Activated T-cell treated with anti-CD3 and anti-CD28 coated beads, Interleukin-2, amount 50 U/mL, for 72 hours (primary cell): ENCODE results near the gene R3HDM4. TPM values are rescaled to one million over a fixed set of nuclear protein-coding genes. Genes with fewer than 3 reads are reported as not detected.
"Not testable (repeated sequence)": the region's sequence is repeated elsewhere in the genome, so short reads cannot be mapped to it uniquely, and the experiment has no call there.

ENCODE experiments used
- ATAC-seq, 2 donors: fragments of 150-1000 bp; cut with Tn5 transposase; replicated peaks in 1 of 2; 2 replicates each; pipeline ENCODE4 v1.10.0; 2021; ENCODE audit warnings: moderate library complexity in 2 of 2, mild to moderate bottlenecking in 1 of 2
- DNase-seq, 2 donors: peaks; one replicate each; pipeline ENCODE4 v3.0.0; 2021 to 2022; ENCODE audit warnings: mixed read lengths in 1 of 2
- H3K27ac Mint-ChIP-seq: one replicate; pipeline ENCODE4 v1.8.0; 2022; ENCODE audit warnings: mild to moderate bottlenecking, moderate library complexity, mixed read lengths
- H3K27me3 Mint-ChIP-seq: one replicate; pipeline ENCODE4 v1.8.0; 2022; ENCODE audit warnings: low read depth, mixed read lengths
- H3K36me3 Mint-ChIP-seq, 2 donors: one replicate each; pipeline ENCODE4 v1.8.0; 2022; ENCODE audit warnings: mixed read lengths in 2 of 2, mild to moderate bottlenecking in 1 of 2; ENCODE audit not compliant: insufficient read depth in 2 of 2
- H3K4me1 Mint-ChIP-seq: one replicate; pipeline ENCODE4 v1.8.0; 2022; ENCODE audit warnings: low read depth, mixed read lengths
- H3K4me3 Mint-ChIP-seq, 2 donors: one replicate each; pipeline ENCODE4 v1.8.0; 2022; ENCODE audit warnings: mild to moderate bottlenecking in 2 of 2, mixed read lengths in 2 of 2, moderate library complexity in 2 of 2
- H3K9me3 Mint-ChIP-seq, 2 donors: one replicate each; pipeline ENCODE4 v1.8.0; 2022; ENCODE audit warnings: mixed read lengths in 2 of 2
- total RNA-seq, 2 donors: library from RNA; stranded (reverse); gene quantifications; one replicate each; pipeline ENCODE4 v1.2.3, GENCODE V29; 2022

R3HDM4 gene
- total RNA-seq, result 100 to 1,000 TPM; 109 to 126 TPM

DNA sequence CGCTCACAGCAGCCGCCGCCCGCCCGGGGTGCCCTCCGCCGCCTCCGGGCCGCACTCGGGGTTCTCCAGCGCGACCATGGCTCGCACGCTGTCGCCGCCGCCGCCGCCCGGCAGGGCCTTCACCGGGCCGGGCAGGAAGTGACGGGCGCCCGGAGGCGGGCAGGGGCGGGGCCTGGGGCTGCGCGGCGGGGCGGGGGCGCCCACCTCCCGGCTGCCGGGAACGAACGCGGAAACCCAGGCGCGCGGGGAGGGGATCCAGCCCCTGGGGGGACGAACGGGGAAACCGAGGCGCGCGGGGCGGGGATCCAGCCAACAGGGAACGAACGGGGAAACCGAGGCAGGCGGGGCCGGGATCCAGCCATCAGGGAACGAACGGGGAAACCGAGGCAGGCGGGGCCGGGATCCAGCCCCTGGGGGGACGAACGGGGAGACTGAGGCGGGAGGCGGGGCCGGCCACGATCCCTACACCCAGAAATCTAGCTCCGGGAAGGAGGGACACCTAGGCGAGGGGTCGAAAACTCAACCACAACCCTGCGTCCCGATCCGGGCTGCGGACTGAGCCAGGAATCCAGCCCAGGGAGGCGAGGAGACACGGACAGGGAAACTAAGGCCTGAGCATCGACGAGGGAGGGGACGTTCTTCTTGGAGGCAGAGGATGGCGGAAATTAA lies at the start of gene R3HDM4:
Gene R3HDM4, minus strand, starts transcription at position 140 of the 669 bp plus-strand sequence. Its CDS starts 62 bp downstream, at position 78.
- Mint-ChIP-seq H3K4me3 (peak within 1 kb of the TSS; percentile 83 to 90), H3K9me3 (no peaks in the 10 kb centered on the region), H3K27me3 (no peaks in the 10 kb centered on the region), H3K4me1 (peaks cover 36% of the 10 kb centered on the region), H3K36me3 (peaks cover 3 to 9% of the 10 kb centered on the region in 2 donors), H3K27ac (peak within 1 kb of the TSS; percentile 88)
- peak; percentile 76 to 79 for ATAC-seq
- peak; percentile 89 to 94 for DNase-seq

DNA sequence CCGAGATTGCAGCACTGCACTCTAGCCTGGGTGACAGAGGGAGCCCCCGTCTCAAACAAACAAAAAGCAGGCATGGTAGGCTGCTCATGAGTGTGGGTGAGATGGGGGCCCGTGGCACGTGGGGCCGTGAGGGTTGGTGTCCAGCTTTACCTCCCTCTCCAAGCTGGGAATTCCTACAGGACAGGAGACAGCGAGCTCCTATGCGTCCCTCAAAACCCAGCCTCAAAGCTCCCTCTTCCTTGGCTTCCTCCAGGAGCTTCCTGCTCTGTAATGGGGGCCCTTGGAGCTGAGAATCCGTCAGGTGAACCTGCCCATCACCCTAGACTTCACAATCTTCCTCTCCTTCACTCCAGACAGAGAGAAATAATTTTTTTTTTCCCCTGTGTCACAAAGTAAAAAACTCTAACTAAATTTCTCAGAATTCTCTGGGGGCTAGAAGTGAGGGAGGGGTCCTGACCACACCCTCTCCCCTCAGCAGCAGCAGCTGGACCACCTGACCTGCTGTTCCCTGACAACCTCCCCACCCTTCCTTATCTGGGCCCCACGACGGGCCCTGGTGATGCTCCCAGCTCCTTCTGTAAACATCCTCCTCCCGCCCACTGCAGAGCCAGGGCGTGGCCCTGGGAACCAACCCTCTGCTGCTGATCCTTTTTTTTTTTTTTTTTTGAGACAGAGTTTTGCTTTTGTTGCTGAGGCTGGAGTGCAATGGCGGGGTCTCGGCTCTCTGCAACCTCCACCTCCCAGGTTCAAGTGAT lies 49.0 kb upstream of the R3HDM4 start:
- H3K9me3 Mint-ChIP-seq, result peaks cover 2% of the 10 kb centered on the region in 2 donors
- no peaks in the 10 kb centered on the region for H3K27me3 Mint-ChIP-seq
- H3K36me3 Mint-ChIP-seq, result peaks cover 5 to 13% of the 10 kb centered on the region in 2 donors
- DNase-seq (no peak), ATAC-seq (no peak)
- no peak overlapping the region for H3K4me3 Mint-ChIP-seq
- H3K4me1 Mint-ChIP-seq, result peaks cover 5% of the 10 kb centered on the region
- no peak overlapping the region for H3K27ac Mint-ChIP-seq

DNA sequence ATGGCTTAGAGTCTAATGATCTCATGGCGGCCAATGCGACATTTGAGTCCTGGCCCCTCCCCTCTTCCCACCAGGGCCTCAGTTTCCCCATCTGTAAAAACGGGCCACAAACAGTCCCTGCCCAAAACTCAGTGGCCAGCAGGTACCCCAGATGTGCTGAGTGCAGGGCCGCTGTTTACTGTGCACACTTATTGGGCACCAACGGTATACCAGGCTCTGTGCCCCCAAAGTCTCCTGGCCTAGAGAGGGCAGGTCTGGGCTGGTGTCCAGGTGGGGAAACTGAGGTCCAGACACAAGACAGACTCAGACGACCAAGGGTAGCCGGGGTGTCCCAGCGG lies 47.6 kb upstream of the R3HDM4 start:
- Mint-ChIP-seq H3K9me3 (peaks cover 2% of the 10 kb centered on the region in 2 donors), H3K27me3 (no peaks in the 10 kb centered on the region), H3K4me1 (peaks cover 5% of the 10 kb centered on the region), H3K36me3 (peaks cover 5 to 6% of the 10 kb centered on the region in 2 donors), H3K27ac (no peak overlapping the region), H3K4me3 (no peak overlapping the region)
- ATAC-seq (no peak), DNase-seq (no peak)

DNA sequence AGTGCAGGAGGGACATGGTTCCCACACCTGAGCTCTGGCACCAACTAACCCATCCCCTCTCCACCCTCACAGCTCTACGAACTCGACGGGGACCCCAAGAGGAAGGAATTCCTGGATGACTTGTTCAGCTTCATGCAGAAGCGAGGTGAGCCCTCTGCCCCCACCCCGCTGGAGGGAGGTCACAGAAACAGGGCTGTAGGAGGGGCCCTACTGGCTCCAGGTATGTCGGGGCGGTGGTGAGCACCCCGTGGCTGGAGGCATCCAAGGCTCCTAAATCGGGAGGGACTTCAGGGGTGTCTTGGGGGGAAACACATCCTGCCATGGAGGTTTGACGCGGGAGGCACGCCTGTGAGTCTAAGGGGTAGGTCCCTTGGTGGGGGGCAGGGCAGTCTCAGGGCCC lies 47.0 kb upstream of the R3HDM4 start:
- Mint-ChIP-seq H3K4me3 (no peak overlapping the region), H3K9me3 (peaks cover 0 to under 1% of the 10 kb centered on the region in 2 donors), H3K4me1 (peaks cover 5% of the 10 kb centered on the region), H3K27me3 (no peaks in the 10 kb centered on the region), H3K27ac (no peak overlapping the region), H3K36me3 (peaks cover under 1 to 2% of the 10 kb centered on the region in 2 donors)
- ATAC-seq (no peak), DNase-seq (no peak)

DNA sequence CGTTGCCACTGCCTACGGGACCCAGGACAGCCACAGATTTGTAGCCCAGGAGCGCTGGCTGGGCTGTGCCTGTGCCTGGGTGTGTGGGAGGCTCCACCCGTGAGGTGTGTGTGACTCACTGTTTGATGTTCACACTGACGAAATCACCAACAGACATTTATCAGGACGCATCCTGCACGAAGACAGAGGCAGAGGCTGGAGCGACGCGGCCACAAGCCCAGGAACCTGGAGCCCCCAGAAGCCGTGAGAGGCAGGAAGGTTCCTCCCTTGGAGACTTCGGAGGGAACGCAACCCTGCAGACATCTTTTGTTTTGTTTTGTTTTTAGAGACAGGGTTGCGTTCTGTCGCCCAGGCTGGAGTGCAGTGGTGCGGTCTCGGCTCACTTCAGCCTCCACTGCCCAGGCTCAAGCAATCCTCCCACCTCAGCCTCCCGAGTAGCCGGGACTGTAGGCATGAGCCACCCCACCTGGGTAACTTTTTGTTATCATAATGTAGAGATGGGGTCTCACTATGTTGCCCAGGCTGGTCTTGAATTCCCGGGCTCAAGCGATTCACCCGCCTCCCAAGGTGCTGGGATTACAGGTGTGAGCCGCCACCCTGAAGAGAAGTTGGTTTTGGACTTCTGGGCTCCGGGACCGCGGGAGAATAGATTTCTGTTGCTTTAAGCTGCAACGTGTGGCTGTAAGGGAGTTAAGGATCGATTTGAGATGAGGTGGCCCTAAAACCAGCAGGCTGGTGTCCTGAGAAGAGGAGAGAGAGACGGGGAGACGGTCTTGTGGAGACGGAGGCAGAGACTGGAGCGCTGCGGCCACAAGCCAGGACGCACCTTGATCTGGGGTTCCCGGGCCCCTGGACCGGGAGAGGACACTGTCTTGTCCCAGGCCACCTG lies 46.2 kb upstream of the R3HDM4 start:
- Mint-ChIP-seq H3K4me3 (peak overlapping the region in 1 of 2 donors; percentile 36), H3K36me3 (no peaks in the 10 kb centered on the region), H3K4me1 (peaks cover 5% of the 10 kb centered on the region), H3K9me3 (no peaks in the 10 kb centered on the region), H3K27ac (no peak overlapping the region), H3K27me3 (no peaks in the 10 kb centered on the region)
- DNase-seq, result peak; percentile 30 to 51
- peak; percentile 83 to 87 for ATAC-seq

DNA sequence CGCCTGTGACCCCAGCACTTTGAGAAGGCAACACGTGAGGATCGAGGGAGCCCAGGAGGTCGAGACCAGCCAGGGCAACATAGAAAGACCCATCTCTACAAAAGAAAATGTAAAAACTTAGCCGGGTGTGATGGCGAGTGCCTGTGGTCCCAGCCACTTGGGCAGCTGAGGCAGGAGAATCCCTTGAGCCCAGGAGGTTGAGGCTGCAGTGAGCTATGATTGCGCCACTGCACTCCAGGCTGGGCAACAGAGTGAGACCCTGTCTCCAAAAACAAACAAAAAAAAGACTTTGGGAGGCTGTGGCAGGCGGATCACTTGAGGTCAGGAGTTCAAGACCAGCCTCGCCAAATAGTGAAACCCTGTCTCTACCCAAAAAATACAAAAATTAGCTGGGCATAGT lies 44.6 kb upstream of the R3HDM4 start:
- ATAC-seq, DNase-seq, H3K4me3 Mint-ChIP-seq, H3K36me3 Mint-ChIP-seq, H3K27ac Mint-ChIP-seq, H3K9me3 Mint-ChIP-seq, H3K27me3 Mint-ChIP-seq, H3K4me1 Mint-ChIP-seq: not testable (repeated sequence)

DNA sequence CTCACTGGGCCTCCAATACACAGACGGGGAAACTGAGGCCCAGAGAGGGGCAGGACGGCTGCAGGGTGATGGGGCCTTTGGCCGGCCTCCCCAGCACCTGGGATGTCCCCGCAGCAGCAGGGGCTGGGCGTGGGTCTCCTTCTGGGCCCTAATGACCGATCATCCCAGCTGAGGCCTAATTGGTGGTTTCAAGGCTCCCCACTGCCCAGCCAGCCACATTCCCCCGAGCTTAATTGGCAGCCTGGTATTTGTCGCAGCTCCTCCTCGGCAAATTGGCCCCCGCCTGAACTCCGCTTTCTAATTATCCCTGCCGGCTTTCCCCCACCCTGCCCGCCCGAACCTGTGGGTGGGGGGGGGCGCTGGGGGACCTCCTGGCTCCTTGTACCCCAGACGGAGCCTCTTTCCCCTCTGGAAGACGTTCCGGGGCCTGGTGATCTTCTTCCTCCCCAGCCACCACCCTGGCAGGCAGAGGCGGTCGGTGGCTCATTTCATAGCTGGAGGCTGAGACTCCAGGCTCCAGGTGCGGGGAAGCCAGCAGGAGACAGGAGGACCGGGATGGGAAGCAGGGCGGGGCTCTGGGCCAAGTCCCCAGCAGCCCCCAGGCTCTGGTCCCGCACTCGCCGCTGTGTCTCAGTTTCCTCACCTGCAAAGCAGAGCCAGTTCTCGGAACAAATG lies 43.9 kb upstream of the R3HDM4 start:
- no peaks in the 10 kb centered on the region for H3K36me3 Mint-ChIP-seq
- peaks cover 5% of the 10 kb centered on the region for H3K4me1 Mint-ChIP-seq
- H3K4me3 Mint-ChIP-seq, result no peak overlapping the region
- no peak for DNase-seq
- no peaks in the 10 kb centered on the region for H3K27me3 Mint-ChIP-seq
- H3K9me3 Mint-ChIP-seq, result no peaks in the 10 kb centered on the region
- no peak for ATAC-seq
- H3K27ac Mint-ChIP-seq, result no peak overlapping the region

DNA sequence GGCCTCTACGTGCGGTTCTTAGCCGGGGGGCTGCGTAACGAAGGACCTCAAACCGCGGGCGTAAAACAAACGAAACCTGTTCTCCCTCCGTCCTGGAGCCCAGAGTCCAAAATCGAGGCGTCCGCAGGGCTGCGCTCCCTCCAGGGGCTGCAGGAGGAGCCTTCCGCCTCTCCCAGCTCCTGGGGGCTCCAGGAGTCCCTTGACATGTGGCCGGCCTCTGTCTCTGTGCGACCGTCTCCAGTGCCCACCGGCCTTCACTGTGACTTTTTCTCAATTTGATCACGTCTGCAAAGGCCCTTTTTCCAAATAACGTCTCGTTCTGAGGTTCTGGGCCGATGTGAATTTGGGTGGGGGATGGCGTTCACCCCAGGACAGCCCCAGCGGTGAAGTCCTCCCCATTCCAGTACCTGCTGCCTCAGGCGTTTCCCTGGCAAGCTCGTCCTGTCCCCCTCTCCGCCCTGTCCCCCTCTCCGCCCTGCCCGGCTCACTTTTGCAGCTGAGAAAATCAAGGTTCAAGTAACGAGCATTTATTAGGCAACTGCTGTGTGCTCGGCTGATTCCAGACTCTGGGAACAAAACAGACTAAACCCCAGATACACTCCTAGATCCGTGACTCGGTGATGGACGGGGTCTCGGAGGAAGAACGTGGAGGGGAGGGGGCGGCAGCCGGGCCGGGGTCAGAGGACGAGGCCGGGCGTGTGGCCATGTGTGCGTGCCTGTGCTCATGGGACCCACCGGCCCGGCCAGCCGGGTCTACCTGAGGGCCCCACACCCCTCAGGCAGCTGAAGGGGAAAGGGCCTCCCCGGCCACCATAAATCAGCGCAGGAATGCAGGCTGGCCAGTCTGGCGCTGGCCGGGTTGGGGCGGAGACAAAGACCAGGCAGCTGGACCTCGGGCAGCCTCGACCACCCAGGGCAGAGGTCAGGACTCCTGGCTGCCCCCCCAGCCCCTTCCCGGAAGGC lies 43.1 kb upstream of the R3HDM4 start:
- no peaks in the 10 kb centered on the region for H3K36me3 Mint-ChIP-seq
- no peak for ATAC-seq
- DNase-seq, result no peak
- H3K27ac Mint-ChIP-seq, result no peak overlapping the region
- no peaks in the 10 kb centered on the region for H3K9me3 Mint-ChIP-seq
- H3K4me1 Mint-ChIP-seq, result peaks cover 5% of the 10 kb centered on the region
- H3K27me3 Mint-ChIP-seq, result no peaks in the 10 kb centered on the region
- no peak overlapping the region for H3K4me3 Mint-ChIP-seq

DNA sequence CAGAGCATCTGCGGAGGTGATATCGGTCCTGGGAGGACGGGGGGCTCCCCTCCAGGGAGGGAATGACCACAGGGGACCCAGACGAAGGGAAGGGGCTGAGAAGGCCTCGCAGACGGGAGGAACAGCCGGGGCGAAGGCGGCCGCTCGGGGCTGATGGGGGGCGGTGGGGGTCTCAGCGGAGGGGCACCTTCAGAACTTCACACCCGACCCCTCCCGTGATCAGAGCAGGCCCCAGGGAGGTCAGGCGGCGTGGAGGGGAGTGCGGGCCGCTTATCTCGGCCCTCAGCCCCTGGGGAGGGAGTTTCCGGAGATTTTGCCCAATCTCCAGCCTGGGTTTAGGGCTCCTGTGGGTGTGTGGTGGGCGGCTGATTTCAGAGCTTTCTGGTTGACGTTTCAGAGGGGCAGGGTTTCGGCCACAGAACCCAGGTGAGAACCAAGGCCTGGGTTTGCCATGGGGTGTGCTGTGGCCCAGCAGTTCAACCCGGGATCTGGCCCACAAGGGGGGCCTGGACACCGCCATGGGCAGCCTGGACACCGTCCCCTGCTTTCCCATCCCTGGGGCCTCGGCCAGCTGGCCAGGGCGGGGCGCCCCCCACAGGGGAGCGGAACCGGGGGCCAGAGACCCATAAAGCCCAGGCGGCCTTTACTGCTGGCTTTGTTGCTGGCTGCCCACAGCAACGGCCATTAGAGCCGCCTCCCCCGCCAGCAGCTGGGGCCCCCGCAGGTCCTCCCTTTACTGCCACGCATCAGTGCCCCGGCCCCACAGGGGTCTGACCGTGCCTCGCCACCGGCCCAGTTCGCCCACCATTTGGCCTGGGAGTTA lies 41.9 kb upstream of the R3HDM4 start:
- H3K36me3 Mint-ChIP-seq, result no peaks in the 10 kb centered on the region
- DNase-seq (no peak), ATAC-seq (no peak)
- H3K9me3 Mint-ChIP-seq, result no peaks in the 10 kb centered on the region
- H3K4me1 Mint-ChIP-seq, result peaks cover 5% of the 10 kb centered on the region
- H3K27me3 Mint-ChIP-seq, result no peaks in the 10 kb centered on the region
- no peak overlapping the region for H3K27ac Mint-ChIP-seq
- no peak overlapping the region for H3K4me3 Mint-ChIP-seq

DNA sequence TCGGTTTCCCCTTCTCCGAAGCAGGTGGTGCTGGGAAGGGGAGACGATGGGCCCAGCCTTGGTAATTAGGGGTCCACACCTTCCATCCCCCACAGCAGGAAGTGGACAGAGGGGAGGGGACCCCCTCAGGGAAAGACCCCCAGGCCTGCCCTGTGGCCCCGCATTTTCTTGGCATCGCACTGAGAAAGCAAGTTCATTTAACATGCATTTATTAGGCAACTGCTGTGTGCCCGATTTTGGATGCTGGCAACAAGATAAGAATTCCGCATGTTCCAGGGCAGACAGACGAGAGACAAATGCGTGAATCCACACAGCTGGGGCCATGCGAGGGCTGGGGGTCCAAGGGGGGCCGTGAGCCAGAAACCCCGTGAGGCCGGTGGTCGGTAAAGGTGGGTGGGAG lies 41.3 kb upstream of the R3HDM4 start:
- Mint-ChIP-seq H3K27ac (no peak overlapping the region), H3K27me3 (no peaks in the 10 kb centered on the region), H3K36me3 (no peaks in the 10 kb centered on the region), H3K4me1 (peaks cover 5% of the 10 kb centered on the region), H3K9me3 (no peaks in the 10 kb centered on the region), H3K4me3 (no peak overlapping the region)
- DNase-seq (no peak), ATAC-seq (no peak)

DNA sequence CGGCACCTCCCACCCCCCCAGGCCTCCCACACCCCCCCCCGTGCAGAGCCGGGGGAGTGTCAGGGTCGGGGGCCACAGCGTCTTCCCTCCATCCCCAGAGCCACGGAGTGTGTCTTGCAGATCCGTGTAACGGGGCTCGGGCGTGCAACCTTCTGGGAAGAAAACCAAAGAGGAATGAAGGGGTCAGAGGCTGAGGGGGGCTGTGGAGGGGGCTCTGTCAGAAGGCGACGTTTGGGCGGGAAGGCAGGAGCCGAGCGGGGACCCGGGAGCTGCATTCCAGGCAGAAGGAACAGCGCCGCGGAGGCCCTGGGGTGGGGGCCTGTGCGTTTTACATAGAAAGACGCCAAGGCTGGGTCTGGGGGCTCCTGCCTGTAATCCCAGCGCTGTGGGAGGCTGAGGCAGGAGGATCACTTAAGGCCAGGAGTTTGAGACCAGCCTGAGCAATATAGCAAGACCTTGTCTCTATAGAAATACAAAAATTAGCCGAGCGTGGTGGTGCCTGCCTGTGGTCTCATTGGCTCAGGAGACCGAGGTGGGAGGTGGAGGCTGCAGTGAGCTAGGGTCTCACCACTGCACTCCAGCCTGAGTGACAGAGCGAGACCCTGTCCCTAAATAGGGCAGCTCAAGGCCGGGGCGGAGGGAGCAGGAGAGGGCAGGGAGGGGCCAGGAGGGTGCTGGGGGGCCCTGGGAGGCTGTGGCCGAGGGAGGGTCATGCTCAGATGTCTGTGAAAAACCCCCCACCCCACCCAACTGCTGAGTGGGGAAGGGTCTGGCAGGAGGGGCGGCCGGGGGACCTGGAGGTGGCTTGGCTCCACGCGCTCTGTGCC lies 40.6 kb upstream of the R3HDM4 start:
- Mint-ChIP-seq H3K36me3 (no peaks in the 10 kb centered on the region), H3K4me1 (peaks cover under 1% of the 10 kb centered on the region), H3K27ac (no peak overlapping the region), H3K27me3 (no peaks in the 10 kb centered on the region), H3K9me3 (no peaks in the 10 kb centered on the region), H3K4me3 (no peak overlapping the region)
- ATAC-seq (no peak), DNase-seq (no peak)
